ENCODE measurements around the gene NRL.

The NRL gene

GRCh38 chr14:24144451-24144850, 29.7 kb upstream of the NRL start:
- DNase-seq (ENCODE audit: low spot score) = no peak

GRCh38 chr14:24143511-24143910, 28.8 kb upstream of the NRL start:
- no peak for DNase-seq (ENCODE audit: low spot score)

- DNase-seq (ENCODE audit: low spot score) = peak; percentile 99
Observed at GRCh38 chr14:24141097-24141880, 26.5 kb upstream of the NRL start, which contains the start of gene EMC9. Gene EMC9 (minus strand): TSS chr14:24141591. CDS start chr14:24141304, 287 bp downstream.

GRCh38 chr14:24139272-24139934, 24.7 kb upstream of the NRL start:
- DNase-seq (ENCODE audit: low spot score) = no peak

GRCh38 chr14:24138396-24139271, 23.9 kb upstream of the NRL start:
- DNase-seq (ENCODE audit: low spot score) = no peak

GRCh38 chr14:24137529-24138395, 23.0 kb upstream of the NRL start:
- DNase-seq (ENCODE audit: low spot score) = no peak

GRCh38 chr14:24136684-24137528, 22.2 kb upstream of the NRL start:
- DNase-seq (ENCODE audit: low spot score) = no peak

GRCh38 chr14:24135834-24136683, 21.3 kb upstream of the NRL start, which contains the start of gene PSME1:
Gene PSME1 (plus strand): TSS chr14:24136194. CDS start chr14:24136263, 69 bp downstream.
- DNase-seq (ENCODE audit: low spot score) = peak; percentile 87

- no peak for DNase-seq (ENCODE audit: low spot score)
Observed at GRCh38 chr14:24135584-24135833, 20.8 kb upstream of the NRL start.

GRCh38 chr14:24133735-24134134, 19.0 kb upstream of the NRL start:
- no peak for DNase-seq (ENCODE audit: low spot score)

- no peak for DNase-seq (ENCODE audit: low spot score)
Observed at GRCh38 chr14:24132976-24133375, 18.2 kb upstream of the NRL start.

GRCh38 chr14:24132061-24132685, 17.4 kb upstream of the NRL start:
- no peak for DNase-seq (ENCODE audit: low spot score)

- no peak for DNase-seq (ENCODE audit: low spot score)
Observed at GRCh38 chr14:24131549-24131966, 16.8 kb upstream of the NRL start.

- DNase-seq (ENCODE audit: low spot score) = no peak
Observed at GRCh38 chr14:24130717-24131548, 16.2 kb upstream of the NRL start.

GRCh38 chr14:24130380-24130716, 15.6 kb upstream of the NRL start, which contains the start of gene FITM1:
Gene FITM1 (plus strand): TSS chr14:24130659. CDS start chr14:24131564, 905 bp downstream.
- no peak for DNase-seq (ENCODE audit: low spot score)

GRCh38 chr14:24129410-24129998, 14.8 kb upstream of the NRL start:
- no peak for DNase-seq (ENCODE audit: low spot score)

GRCh38 chr14:24127673-24128072, 12.9 kb upstream of the NRL start:
- DNase-seq (ENCODE audit: low spot score) = no peak

- DNase-seq (ENCODE audit: low spot score) = no peak
Observed at GRCh38 chr14:24126939-24127338, 12.2 kb upstream of the NRL start.
